GM06990 (cell line): Measurements from ENCODE around the gene PRDM11.

ENCODE experiments used
- DNase-seq: peaks from one replicate; pipeline ENCODE4 v3.0.0-alpha.2; 2011; ENCODE audit not compliant: insufficient read length; ENCODE audit errors: extremely low read depth
- H3K27me3 ChIP-seq: replicated peaks from 2 replicates; pipeline ENCODE4 v1.6.0; 2011; ENCODE audit warnings: low read length; ENCODE audit not compliant: control insufficient read depth, insufficient read depth
- H3K36me3 ChIP-seq: 2 replicates; pipeline ENCODE4 v1.5.1; 2011; ENCODE audit warnings: low read length; ENCODE audit not compliant: control insufficient read depth, insufficient read depth
- H3K4me3 ChIP-seq: replicated peaks from 2 replicates; pipeline ENCODE4 v1.5.1; 2011; ENCODE audit warnings: low read depth, mild to moderate bottlenecking, control low read depth, low read length
- TF ChIP-seq, protein P1 (sequence below): IDR thresholded peaks from 2 replicates; pipeline ENCODE4 v1.5.1; 2011; ENCODE audit warnings: low read length, control low read depth, mild to moderate bottlenecking, inconsistent platforms; ENCODE audit not compliant: insufficient read depth, poor library complexity, severe bottlenecking

PRDM11 gene

DNA sequence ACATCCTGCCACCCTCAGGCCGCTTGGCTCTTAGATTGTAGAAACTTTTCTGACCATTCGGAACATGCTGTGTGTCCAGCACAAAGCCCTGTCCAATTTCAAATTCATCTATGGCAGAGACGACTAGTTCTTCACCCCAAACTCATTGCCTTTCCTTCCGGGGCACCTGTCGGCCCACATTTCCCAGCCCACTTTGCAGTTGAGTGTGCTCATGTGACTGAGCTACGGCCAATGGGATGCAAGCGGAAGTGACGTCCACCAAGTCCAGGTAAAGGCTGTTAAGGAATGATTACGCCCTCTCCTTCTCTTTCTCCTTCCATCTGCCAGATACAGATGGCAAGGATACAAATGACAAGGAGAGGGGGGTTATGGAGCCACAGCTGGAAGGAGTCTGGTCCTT lies 107.2 kb downstream of the PRDM11 start:
- Histone ChIP-seq H3K27me3 (peaks cover 1% of the 10 kb centered on the region; the same call in 1 of the 2 replicates), H3K36me3 (no peaks in the 10 kb centered on the region), H3K4me3 (no peak overlapping the region)
- no peak for DNase-seq
- TF ChIP-seq, protein P1, sequence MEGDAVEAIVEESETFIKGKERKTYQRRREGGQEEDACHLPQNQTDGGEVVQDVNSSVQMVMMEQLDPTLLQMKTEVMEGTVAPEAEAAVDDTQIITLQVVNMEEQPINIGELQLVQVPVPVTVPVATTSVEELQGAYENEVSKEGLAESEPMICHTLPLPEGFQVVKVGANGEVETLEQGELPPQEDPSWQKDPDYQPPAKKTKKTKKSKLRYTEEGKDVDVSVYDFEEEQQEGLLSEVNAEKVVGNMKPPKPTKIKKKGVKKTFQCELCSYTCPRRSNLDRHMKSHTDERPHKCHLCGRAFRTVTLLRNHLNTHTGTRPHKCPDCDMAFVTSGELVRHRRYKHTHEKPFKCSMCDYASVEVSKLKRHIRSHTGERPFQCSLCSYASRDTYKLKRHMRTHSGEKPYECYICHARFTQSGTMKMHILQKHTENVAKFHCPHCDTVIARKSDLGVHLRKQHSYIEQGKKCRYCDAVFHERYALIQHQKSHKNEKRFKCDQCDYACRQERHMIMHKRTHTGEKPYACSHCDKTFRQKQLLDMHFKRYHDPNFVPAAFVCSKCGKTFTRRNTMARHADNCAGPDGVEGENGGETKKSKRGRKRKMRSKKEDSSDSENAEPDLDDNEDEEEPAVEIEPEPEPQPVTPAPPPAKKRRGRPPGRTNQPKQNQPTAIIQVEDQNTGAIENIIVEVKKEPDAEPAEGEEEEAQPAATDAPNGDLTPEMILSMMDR = no peak

DNA sequence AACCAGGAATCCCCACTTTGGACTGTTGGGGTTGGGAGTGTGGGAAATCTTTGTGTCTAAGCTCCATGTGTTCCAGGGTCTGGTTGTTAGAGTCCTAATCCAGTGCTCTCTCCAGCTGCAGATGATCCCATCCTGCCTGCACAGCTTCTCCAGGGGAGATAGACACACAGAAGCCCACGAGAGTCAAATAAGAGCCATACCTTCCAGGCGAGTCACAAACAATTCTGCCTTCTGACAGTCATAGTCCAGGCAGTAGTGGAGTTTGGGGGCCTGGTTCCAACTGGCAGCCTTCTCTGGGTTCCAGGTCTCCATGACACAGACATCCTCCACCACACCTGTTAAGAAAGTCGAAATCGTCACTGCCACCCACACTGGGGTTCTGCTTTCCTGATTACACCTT lies 107.6 kb downstream of the PRDM11 start:
- no peak overlapping the region for H3K4me3 ChIP-seq
- H3K36me3 ChIP-seq = no peaks in the 10 kb centered on the region
- no peak for DNase-seq
- TF ChIP-seq, protein P1 = no peak
- H3K27me3 ChIP-seq = peaks cover 1% of the 10 kb centered on the region; the same call in 1 of the 2 replicates

DNA sequence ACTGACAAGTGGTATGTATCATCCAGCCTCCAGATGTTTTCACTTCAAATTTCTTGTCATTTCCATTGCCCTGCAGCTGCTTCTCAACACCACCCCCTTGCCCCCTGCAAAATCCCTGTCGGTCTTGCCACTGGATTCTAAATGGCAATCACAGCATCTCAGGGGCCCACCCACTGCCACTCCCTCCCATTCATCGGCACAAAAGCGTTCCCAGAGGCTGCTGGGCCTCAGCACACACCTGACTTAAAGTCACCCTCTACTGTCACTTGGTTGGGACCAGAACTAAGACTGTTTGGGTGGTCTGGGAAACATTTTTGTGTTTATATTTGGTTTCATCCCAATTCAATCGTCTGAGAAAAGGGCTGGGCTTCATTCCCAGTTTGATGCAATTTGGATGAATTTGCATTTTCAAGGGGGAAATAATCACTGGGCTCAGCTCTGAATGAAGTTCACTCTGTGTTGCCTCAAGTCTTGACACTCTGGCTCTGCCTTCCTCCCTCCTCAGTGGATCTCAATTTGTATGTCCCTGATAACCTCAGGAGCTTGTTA lies 112.6 kb downstream of the PRDM11 start:
- DNase-seq = no peak
- no peak overlapping the region for H3K4me3 ChIP-seq
- H3K27me3 ChIP-seq = no peaks in the 10 kb centered on the region; the same call in 1 of the 2 replicates
- TF ChIP-seq, protein P1 = no peak
- H3K36me3 ChIP-seq = no peaks in the 10 kb centered on the region

DNA sequence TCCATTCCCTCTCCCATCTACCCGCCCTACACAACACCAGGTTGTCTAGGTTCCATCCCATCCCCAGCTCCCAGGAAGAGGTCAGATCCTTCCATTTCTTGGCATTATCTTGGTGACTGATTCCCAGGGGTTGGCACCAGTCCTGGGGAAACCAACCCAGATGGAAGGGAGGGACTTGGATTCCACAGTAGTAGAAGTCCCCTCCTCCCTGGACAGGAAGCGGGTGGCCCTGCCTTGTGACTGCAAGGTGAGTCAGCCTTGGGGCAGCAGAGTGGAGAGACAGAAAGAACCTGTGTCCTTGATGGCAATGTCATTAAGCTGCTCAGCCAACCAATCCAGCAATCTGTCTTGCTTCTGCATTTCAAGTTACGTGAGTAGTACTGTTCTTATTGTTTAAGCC lies 113.2 kb downstream of the PRDM11 start:
- TF ChIP-seq, protein P1 = no peak
- Histone ChIP-seq H3K36me3 (no peaks in the 10 kb centered on the region), H3K4me3 (no peak overlapping the region), H3K27me3 (no peaks in the 10 kb centered on the region; the same call in 1 of the 2 replicates)
- no peak for DNase-seq

DNA sequence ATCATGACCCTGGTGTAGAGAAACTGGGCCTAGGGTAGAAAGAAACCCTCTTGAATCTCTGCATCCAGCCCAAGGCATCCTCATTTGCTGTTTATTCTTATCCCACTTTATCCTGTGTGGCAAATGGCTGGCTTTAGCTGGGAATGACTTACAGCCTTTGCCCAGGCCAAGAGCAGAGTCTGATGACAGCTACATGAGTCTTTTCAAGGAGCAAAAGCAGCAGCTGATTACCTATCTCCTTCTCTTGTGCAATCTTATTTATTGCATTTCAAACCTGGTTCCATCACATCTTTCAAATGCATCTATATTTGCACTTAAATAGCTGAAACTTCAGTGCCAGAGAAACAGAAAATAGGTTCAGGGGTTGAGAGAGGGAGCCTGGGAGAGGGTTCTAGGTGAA lies 113.6 kb downstream of the PRDM11 start:
- no peak overlapping the region for H3K4me3 ChIP-seq
- TF ChIP-seq, protein P1 = no peak
- no peaks in the 10 kb centered on the region; the same call in 1 of the 2 replicates for H3K27me3 ChIP-seq
- no peaks in the 10 kb centered on the region for H3K36me3 ChIP-seq
- DNase-seq = no peak

DNA sequence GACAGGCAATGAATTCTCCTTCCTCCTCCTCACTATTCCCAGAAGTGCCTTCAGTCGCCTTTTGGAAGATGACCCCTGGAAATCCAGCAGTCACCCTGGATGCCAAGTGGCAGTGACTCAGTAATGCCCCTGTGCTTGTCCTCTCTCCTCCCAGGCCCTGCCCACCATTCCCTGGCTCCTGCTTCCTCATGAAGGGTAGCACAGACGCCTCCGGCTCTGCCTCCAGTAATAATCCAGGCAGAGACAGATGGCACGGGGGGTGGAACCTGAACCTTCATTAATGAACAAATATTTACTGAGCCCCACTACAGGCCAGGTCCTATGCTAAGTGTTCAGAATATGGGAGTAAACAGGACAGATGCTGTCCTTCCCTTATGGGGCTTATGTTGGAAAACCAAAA lies 116.5 kb downstream of the PRDM11 start:
- TF ChIP-seq, protein P1 = no peak
- DNase-seq = no peak
- H3K27me3 ChIP-seq = no peaks in the 10 kb centered on the region; the same call in 1 of the 2 replicates
- H3K36me3 ChIP-seq = no peaks in the 10 kb centered on the region
- no peak overlapping the region for H3K4me3 ChIP-seq
